Renal pelvis (tissue), 4 donors: Measurements from ENCODE around the gene SIRPA. TPM values are rescaled to one million over a fixed set of nuclear protein-coding genes. Genes with fewer than 3 reads are reported as not detected.

Experiments
- DNase-seq: peaks from one replicate; pipeline ENCODE4 v3.0.0-alpha.2; 2013
- polyA plus RNA-seq, 3 donors: library from polyadenylated mRNA; unstranded; fragments of 120-200 nt; gene quantifications; one replicate each; pipeline ENCODE4 v1.2.1, GENCODE V29; 2013; ENCODE audit not compliant: insufficient read length in 3 of 3

SIRPA gene
- polyA plus RNA-seq, 3 donors = 28.1 to 29.9 (median 28.5) TPM

DNA sequence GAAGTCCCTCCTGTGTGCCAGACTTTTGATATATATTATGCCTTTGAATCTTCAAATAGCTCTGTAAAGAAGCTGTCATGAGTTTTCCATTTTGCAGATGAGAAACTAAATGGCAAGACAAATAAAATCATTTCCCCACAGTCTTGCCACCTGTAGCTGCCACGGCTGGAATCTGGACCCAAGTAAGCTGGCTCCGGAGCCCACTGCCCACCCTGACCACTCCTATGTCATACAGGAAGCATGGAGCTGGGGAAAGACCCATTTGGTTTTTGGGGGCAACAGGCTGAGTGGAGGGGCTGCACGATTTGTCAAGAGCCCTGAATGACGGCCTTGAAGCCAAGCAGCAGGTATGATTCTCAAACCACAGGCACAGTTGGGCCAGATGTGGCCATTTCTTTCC lies 10.0 kb upstream of the SIRPA start:
- no peak for DNase-seq

GRCh38 chr20:1885940-1886693 lies 9.1 kb upstream of the SIRPA start:
- no peak for DNase-seq

DNA sequence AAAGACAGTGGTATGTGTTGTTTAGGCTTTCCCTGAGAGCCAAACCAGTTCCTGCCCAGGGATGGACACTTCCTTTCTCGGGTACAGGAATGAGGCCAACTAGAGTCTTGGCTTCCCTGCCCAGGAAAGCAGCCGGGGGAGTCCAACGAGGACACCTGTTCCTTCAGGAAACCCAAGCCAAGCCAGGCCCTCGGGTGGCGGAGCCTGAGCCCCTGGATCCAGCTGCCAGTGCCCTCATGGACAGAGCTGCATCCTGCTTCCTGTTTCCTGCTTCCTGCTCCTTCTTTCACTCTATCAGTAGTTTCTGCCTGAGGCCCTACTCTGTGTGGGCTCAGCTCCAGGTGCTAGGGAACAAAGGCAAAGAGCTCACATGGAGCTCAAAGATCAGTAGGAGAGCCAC lies 7.9 kb upstream of the SIRPA start:
- DNase-seq = no peak

- no peak for DNase-seq
Observed at GRCh38 chr20:1887756-1888155, 7.5 kb upstream of the SIRPA start.

- no peak for DNase-seq
Observed at GRCh38 chr20:1888796-1889463, 6.3 kb upstream of the SIRPA start.

GRCh38 chr20:1890469-1891262 lies 4.5 kb upstream of the SIRPA start:
- no peak for DNase-seq

DNA sequence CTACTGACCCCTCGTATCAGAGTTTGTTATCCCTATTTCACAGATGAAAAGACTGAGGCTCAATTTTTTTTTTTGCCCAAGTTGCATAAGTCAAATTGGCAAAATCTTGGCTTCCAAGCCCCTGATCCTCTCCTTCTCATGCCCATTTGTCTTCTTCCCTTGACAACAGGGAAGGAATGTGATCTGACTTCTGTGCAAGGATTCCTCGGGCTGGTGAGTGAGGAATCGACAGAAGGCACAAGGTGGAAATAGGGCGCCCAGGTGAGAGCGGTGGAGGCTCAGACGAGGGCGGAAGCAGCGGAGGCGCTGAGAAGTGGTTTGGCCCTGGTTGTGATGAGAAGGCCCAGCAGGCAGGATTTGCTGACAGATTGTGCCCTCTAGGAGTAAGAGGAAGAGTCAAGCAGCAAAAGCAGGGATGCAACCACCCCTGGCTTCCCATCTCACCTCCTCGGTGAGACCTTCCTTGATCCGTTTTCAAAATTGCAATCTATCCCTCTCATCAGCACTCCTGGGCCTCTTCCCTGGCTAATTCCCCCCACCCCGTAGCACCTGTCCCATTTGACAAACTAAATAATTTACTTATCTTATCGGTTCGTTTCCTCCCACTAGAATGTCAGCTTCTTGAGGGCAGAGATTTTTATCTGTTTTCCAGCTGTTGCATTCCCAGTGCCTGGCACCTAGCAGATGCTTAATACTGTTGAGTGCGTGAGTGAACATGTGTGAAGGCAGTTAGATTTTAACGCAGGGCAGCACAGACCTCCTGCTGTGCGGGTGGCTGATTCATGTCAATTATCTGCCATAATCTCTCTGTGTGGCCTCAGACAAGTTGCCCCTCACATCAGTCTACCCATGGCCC lies 3.7 kb upstream of the SIRPA start:
- DNase-seq = no peak

GRCh38 chr20:1892119-1892385 lies 3.2 kb upstream of the SIRPA start:
- DNase-seq = no peak

DNA sequence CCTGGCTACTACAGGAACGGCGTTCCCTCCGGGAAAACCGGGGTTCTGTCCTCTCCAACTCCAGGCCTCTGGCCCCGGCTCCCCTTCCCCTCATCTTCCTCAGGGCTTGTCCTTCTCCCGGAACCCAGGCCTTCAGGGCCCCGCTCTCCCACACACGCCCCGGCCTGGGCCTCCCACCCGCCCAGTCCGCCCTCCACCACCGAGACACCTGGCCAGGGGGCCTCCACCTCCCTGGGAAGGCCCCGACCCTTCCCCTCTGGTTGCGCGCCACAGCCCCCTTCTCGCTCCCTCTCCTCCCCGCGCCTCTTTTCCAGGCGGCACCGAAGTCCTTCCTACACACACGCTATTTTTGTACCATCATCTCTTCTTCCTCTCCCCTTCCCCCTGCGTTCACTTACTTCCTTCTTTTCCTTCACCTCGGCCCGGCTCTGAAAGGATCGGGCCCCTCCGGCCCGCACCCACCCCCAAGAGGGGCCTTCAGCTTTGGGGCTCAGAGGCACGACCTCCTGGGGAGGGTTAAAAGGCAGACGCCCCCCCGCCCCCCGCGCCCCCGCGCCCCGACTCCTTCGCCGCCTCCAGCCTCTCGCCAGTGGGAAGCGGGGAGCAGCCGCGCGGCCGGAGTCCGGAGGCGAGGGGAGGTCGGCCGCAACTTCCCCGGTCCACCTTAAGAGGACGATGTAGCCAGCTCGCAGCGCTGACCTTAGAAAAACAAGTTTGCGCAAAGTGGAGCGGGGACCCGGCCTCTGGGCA lies 1.3 kb upstream of the SIRPA start:
- no peak for DNase-seq

- DNase-seq = peak; percentile 61
Observed at GRCh38 chr20:1894471-1894950, 696 bp upstream of the SIRPA start.

- DNase-seq = no peak
Observed at GRCh38 chr20:1895674-1896483, 672 bp downstream of the SIRPA start.

DNA sequence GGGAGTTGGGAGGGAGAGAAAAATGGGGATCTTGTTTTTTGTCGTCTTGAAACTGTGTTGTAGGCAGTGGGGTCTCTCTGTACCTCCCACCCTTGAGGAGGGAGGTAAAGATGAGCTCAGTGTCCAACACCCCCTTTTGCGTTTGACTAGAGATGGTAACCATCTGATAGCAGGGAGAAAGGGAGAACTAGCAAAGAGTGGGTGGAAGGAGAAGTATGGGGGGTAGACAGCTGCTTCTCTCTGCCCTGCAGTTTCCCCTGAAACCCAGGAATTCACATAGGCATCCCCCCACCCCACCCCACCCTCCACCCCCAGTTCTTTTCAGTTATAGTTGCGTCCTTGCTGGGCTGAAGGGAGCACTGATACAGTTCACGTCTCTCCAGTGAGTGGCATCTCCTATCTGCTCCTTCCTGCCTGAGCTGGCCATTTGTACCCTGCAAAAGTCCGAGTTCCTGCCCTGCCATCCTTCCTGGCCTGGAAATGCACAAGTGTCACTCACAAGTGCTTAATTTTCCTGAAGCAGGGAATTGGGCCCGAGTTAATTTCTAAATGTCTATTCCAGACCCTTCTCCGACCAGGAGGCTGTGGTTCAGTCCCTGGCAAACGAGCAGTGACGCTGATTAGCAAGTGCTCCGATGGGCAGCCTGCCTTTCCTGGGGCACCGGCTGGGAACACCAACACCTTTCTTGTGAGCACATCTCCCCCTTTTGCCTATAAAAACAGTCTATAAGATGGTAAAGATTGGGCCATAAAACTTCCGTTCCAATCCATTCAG lies 1.5 kb downstream of the SIRPA start:
- no peak for DNase-seq

- DNase-seq = no peak
Observed at GRCh38 chr20:1897541-1897940, 2.3 kb downstream of the SIRPA start.

DNA sequence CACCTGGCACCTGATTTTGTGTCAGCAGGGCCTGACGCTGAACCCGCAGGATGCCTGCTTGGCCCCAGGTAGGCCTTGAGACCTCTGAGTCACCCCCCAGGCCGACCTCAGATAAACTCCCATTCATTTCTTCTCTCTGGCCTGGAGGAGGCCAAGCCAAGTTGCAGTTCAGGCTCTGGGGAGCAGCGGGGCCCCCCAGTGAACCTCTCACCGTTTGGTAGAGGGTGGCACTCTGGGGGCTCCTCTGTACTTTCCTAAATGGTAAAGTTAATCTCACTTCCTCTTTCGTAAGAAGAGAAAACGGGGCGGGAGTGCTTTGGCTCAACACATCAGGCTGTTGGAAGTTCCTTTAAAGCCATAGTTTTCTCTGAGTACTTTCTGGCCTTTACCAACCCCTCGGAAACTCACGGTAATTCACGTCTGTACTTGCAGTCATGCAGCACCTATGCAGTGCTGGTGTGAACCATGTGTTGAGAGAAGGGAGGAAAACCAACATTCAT lies 2.8 kb downstream of the SIRPA start:
- DNase-seq = no peak

DNA sequence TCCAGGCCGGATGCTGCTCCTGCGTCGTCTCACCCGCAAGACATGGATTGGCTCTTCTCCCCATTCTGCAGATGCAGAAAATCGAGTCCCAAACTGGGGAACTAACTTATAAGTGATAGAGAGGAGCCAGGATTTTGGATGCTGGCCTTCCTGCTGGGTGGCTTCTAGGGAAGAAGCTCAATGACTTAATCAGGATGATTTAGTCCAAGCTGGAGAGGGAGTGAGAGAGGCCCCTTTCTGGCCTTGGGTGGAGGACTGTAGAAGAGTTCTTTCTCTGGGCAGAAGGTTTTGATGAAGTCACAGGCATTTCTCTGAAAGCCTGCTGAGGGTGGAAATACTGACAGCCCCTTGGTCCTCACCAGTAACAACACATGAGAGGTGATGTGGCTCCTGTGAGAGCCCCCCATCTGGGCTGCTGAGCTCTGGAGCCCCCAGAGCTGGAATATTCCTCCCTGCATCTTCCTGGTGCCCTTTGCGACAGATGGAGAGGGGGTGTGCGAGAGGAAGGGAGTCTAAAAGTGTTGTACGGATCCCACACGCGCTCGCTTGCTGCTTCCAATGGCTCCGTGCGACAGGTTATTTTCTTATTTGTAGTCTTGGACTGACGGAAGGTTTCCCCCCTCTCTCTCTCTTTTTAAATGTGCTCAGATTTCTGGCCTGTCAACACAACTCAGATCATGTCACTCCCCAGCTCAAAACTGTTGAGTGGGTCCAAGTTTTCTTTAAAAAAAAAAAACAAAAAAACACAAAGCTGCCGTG lies 3.5 kb downstream of the SIRPA start:
- DNase-seq = no peak

GRCh38 chr20:1899241-1899525 lies 4.0 kb downstream of the SIRPA start:
- no peak for DNase-seq

DNA sequence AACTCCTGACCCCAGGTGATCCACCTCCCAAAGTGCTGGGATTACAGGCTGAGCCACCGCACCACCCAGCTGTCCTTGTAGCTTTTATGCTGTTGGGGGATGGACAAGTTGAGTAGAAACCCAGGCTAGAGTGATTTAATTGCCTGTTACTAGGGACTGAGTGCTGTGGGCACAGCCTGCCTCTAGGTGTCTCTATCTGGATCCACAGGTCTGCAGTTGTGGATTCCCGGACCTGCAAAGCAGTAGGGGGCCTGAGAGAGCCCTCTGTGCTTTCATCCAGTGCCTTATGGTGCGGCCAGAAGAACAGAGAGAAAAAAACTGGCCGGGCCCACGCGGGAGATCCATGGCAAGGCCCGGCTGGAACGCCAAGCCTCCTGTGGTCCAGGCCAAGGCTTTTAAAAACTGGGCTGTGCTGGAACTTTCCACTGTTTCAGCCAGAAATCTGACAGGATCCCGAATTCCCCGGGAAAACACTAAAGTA lies 5.2 kb downstream of the SIRPA start:
- peak; percentile 82 for DNase-seq

- no peak for DNase-seq
Observed at GRCh38 chr20:1901704-1902103, 6.5 kb downstream of the SIRPA start.

- no peak for DNase-seq
Observed at GRCh38 chr20:1902188-1902587, 7.0 kb downstream of the SIRPA start.
